AML-193 (cell line): ENCODE results near the gene RP2.

ENCODE experiments used
- DNase-seq, 2 experiments: peaks; one replicate each; lab custom pipeline; 2025; lab: John Stamatoyannopoulos, UW

Gene RP2

GRCh38 chrX:46844913-46845312 lies 8.1 kb downstream of the RP2 start:
- DNase-seq = no peak

- DNase-seq = no peak
Measured at GRCh38 chrX:46849933-46850332, 13.1 kb downstream of the RP2 start.

- DNase-seq = no peak
Measured at GRCh38 chrX:46850771-46851170, 13.9 kb downstream of the RP2 start.

GRCh38 chrX:46856483-46856882 lies 19.6 kb downstream of the RP2 start:
- no peak for DNase-seq

- no peak for DNase-seq
Measured at GRCh38 chrX:46860557-46860956, 23.7 kb downstream of the RP2 start.

GRCh38 chrX:46863072-46863471 lies 26.2 kb downstream of the RP2 start:
- no peak for DNase-seq

- no peak for DNase-seq
Measured at GRCh38 chrX:46864606-46865005, 27.8 kb downstream of the RP2 start.

- DNase-seq = no peak
Measured at GRCh38 chrX:46865281-46865680, 28.4 kb downstream of the RP2 start.

DNA sequence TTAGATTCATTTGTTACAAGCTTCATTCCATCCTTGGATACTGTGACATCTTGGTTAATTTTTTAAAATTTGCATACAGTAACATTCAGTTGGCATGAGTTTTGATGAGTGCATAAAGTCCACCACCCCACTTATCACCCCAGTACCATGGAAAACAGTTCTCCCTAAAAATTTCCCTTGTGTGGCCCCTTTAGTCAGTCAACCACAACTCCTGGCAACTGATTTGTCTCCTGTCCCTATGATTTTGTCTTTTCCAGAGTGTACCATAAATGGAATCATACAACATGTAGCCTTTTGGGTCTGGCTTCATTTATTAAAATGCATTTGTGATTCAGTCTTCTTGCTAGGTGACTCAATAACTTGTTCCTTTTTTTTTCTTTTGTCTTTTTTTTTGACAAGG lies 29.9 kb downstream of the RP2 start:
- no peak for DNase-seq

DNA sequence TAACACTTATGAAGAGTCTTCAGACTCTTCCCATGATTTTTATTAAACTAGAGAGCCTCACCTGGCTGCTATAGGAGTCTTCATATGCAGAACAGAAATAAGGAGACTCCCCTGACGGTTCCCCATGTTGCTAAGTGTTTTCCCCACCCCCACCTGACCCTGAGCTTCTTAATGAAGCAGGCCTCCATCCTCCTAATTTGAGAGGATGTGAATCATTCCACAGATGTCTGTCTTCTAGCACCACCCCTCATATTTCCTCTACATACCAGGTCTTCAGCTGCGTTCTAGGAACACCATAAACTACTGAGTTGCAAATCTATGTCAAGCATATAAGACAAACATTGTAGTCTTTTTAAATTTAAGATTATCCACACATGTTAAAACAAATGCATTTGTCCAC lies 36.9 kb downstream of the RP2 start:
- DNase-seq = no peak

GRCh38 chrX:46876901-46877300 lies 40.1 kb downstream of the RP2 start:
- no peak for DNase-seq

DNA sequence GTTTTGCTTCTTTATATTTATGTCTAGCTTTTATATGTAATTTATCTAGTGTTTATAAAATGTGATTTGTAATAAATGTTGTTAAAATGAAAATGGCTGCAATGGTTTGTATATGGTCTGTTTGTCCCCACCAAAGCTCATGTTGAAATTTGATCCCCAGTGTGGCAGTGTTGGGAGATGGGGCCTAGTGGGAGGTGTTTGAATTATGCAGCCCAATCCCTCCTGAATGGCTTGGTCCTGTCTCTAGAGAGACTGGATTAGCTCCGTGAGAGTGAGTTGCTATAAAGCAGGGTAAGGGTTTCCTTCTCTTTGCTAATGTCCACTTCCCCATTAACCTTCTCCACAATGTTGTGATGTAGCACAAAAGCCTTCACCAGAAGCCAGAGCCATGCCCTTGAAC lies 45.4 kb downstream of the RP2 start:
- DNase-seq = no peak

GRCh38 chrX:46884799-46885198 lies 48.0 kb downstream of the RP2 start:
- no peak for DNase-seq

GRCh38 chrX:46898207-46898606 lies 61.4 kb downstream of the RP2 start:
- DNase-seq = no peak

GRCh38 chrX:46903458-46904242 lies 66.8 kb downstream of the RP2 start:
- peak; percentile 28 to 34 for DNase-seq

DNA sequence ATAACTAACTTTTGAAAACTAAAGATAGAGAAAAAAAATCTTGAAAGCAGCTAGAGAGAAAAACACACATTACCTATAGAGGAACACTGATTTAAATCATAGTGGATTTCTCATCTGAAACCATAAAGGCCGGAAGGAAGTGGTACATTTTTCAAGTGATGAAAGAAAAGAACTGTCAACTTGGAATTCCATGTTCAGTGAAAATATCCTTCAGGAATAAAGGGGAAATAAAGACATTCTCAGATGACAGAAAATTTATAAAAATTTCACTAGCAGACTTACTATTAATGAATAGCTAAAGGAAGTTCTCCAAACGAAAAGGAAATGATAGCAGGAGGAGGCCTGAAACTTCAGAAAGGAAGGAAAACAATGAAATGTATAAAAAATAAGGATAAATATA lies 67.8 kb downstream of the RP2 start:
- DNase-seq = no peak

- DNase-seq = no peak
Measured at GRCh38 chrX:46910415-46910814, 73.6 kb downstream of the RP2 start.

DNA sequence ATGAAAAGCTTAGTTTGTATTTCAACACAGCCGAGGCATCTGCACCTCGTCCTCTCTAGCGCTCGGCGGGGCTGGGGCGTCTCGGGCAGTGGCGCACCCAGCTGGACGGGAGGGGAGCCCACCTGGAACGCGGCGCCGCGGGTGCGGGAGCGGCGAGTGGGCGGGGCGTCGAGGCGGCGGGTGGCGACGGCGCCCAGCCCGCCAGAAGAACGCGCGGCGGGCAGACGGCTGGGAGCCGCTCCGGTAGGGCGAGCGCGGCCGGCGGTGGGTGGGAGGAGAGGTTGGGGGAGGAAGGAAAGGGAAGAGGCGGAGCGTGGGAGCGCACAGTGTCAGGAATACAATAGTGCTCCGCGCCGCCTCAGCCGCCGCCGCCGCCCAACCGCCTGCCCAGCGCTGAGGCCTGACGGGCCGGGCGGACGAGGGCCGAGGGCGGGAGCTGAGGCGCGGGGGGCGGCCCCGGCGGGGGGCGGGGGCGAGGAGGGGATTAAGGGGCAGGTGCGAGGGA lies 75.3 kb downstream of the RP2 start, which contains the start of gene JADE3:
Gene JADE3, plus strand, starts transcription at position 324 of the 505 bp plus-strand sequence. CDS start 72,474 bp downstream, outside the sequence.
- peak in 1 of 2 experiments; percentile 3 for DNase-seq

DNA sequence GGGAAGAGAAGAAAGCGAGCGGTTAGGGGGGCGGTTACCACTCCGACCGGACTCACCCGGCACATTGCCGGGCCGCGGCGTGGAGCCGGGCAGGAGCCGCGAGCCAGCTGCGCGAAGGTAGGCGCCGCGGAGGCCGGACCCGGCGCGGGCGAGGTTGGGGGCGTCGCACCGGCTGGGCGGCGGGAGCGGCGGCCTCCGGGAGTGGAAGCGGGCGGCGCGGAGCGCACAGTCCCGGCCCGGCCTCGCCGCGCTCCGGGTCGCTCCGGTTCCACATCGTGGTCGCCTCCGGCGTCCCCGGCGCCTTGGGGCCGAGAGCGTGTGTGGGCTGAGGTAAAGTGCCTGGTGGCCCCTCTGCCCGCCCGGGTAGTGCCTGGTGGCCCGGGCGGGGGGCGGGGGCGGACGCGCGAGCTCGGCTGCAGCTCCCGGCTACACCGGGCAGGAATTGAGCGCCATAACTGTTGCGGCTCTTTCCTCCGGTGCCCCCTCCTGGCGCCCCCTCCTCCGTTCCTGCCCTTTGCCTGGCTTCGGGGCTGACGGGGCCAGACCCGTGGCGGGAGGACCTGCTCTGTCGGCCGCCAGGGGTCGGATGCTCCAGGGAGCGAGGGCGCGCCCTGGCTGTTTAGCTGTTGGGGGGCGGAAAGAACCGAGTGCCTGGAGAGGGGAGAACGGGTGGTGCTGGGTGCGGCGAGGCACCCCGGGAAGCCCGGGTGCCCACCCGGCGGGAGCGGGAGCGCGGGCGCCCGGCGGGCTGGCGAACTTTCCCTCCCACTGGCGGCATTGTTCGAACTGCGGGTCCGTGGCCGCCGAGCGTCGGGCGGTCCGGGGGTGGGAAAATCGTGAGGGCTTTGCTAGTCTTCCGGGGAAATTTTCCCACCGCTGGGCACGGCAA lies 76.0 kb downstream of the RP2 start:
- no peak for DNase-seq

DNA sequence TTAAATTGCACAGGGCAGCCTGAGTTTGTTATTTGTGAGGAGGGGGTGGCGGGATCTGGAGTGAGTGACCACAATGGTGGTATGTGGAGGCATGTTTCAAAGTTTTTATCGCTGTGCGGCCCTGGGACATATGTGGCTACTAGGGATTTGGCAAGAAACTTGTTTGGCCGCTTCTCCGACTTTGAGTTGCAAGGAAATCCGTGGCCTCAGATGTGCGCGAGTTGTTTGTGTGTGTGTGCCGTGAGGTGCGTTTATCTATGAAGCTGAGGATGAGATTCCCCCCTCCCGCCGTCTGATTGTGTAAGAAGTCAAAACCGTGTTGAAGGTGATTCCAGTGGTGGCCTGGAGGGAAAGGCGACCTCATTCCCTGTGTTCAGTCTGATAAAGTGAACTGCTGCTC lies 76.8 kb downstream of the RP2 start:
- DNase-seq = no peak

DNA sequence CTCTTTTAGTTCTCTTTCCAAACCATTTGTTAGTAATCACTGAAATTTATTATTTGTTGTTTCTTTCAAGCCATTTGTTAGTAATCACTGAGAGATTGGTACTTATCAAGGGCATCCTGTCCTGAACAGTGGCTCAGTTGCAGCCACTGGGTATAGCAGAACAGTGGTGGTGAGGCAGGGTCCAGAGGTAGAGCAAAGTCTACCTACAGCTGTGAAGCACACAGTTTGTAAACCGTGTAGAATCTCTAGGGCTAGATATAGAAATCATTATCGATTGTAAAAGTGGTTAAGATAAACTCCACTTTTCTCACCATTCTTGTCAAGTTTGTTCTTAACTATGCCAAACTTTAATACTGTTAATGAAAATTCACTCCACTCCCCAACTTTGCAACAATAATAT lies 79.4 kb downstream of the RP2 start:
- DNase-seq = no peak

DNA sequence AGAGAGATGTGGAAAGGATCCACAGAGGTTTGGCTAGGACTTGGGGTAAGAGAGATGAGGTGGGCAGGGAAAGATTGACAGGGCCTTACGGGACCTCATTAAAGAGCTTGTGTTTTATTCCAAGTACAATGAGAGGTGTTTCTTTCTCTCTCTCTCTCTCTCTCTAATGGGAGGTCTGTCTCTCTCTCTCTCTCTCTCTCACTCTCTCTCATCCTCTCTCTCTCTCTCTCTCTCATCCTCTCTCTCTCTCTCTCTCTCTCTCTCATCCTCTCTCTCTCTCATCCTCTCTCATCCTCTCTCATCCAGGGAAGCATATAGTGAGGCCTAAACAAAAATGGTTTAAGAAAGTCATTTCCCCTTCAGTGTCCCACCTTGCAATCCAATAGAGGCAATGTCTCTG lies 80.8 kb downstream of the RP2 start:
- no peak for DNase-seq

GRCh38 chrX:46918434-46918833 lies 81.6 kb downstream of the RP2 start:
- no peak for DNase-seq
